Erythroblast (primary cell): ENCODE results near the gene RIC8A.

Experiments
- DNase-seq, 2 experiments: peaks; one replicate each; lab custom pipeline; 2025; lab: John Stamatoyannopoulos, UW
- GATA1 ChIP-seq: IDR thresholded peaks from 2 replicates; pipeline ENCODE4 v1.6.1; 2011; ENCODE audit warnings: low read depth, mild to moderate bottlenecking, control low read depth, low read length, moderate library complexity
- POLR2A ChIP-seq: IDR thresholded peaks from 2 replicates; pipeline ENCODE4 v1.6.1; 2011; ENCODE audit warnings: mild to moderate bottlenecking, low read length

RIC8A gene

GRCh38 chr11:256952-257737 lies 49.6 kb downstream of the RIC8A start:
- TF ChIP-seq POLR2A (no peak), GATA1 (no peak)
- DNase-seq, result peak in 1 of 2 experiments; percentile 29

- TF ChIP-seq POLR2A (no peak), GATA1 (no peak)
- peak in 1 of 2 experiments; percentile 24 for DNase-seq
These were observed 50.4 kb downstream of the RIC8A start for GRCh38 chr11:257766-258493.

GRCh38 chr11:259413-259812 lies 51.9 kb downstream of the RIC8A start:
- TF ChIP-seq POLR2A, result no peak
- no peak for DNase-seq

GRCh38 chr11:261624-262023 lies 54.1 kb downstream of the RIC8A start:
- no peak for DNase-seq
- TF ChIP-seq POLR2A (no peak), GATA1 (no peak)
